ENCODE results near the gene SLC6A9. TPM values are rescaled to one million over a fixed set of nuclear protein-coding genes. Genes with fewer than 3 reads are reported as not detected.

Gene SLC6A9
- total RNA-seq, 1 experiment from 2014 or later, result 30.1 TPM

- H3K23ac ChIP-seq (ENCODE audit: insufficient read length, low read depth, low read length), result no peak overlapping the region
- Mint-ChIP-seq H3K4me3 (peak overlapping the region; percentile 98 to 100), H3K27ac (no peak overlapping the region), H3K27me3 (ENCODE audit: low read depth) (peaks cover 1% of the 10 kb centered on the region), H3K4me1 (peaks cover 21 to 23% of the 10 kb centered on the region in 2 experiments), H3K36me3 (ENCODE audit: insufficient read depth in 1 of 3, low read depth in 3 of 3) (peaks cover 10 to 31% (median 14%) of the 10 kb centered on the region in 3 experiments; a peak in 6 of 7 replicates), H3K9me3 (no peaks in the 10 kb centered on the region)
- H4K20me1 ChIP-seq (ENCODE audit: control insufficient read depth, insufficient read depth, insufficient read length), result no peaks in the 10 kb centered on the region
- H2BK20ac ChIP-seq (ENCODE audit: low read depth, low read length, poor library complexity, severe bottlenecking), result no peak overlapping the region
- TF ChIP-seq, protein P1, sequence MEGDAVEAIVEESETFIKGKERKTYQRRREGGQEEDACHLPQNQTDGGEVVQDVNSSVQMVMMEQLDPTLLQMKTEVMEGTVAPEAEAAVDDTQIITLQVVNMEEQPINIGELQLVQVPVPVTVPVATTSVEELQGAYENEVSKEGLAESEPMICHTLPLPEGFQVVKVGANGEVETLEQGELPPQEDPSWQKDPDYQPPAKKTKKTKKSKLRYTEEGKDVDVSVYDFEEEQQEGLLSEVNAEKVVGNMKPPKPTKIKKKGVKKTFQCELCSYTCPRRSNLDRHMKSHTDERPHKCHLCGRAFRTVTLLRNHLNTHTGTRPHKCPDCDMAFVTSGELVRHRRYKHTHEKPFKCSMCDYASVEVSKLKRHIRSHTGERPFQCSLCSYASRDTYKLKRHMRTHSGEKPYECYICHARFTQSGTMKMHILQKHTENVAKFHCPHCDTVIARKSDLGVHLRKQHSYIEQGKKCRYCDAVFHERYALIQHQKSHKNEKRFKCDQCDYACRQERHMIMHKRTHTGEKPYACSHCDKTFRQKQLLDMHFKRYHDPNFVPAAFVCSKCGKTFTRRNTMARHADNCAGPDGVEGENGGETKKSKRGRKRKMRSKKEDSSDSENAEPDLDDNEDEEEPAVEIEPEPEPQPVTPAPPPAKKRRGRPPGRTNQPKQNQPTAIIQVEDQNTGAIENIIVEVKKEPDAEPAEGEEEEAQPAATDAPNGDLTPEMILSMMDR (conservative IDR thresholded peaks at IDR 0.05), result no peak
- peaks cover 18% of the 10 kb centered on the region for H3K23me2 ChIP-seq (ENCODE audit: insufficient read length, low read depth, low read length, poor library complexity, severe bottlenecking)
- no peaks in the 10 kb centered on the region for H3K9me3 ChIP-seq (ENCODE audit: control insufficient read depth, low read depth, low read length)
- no peak for DNase-seq
- no peaks in the 10 kb centered on the region for H3K27me3 ChIP-seq (ENCODE audit: insufficient read depth, low read length)
- no peak overlapping the region for H2BK120ac ChIP-seq (ENCODE audit: low read depth, low read length, poor library complexity, severe bottlenecking)
- no peak overlapping the region for H4K5ac ChIP-seq (ENCODE audit: insufficient read length, low read depth, low read length)
- no peak overlapping the region for H2BK12ac ChIP-seq (ENCODE audit: insufficient read length, low read depth, low read length)
- no CpG with 5 or more reads among the region's 9 CpGs for WGBS (ENCODE audit: extremely low coverage, insufficient read length, low lambda C conversion rate)
- H2BK15ac ChIP-seq (ENCODE audit: low read depth, low read length), result no peak overlapping the region
- no peak overlapping the region for H2AK5ac ChIP-seq (ENCODE audit: insufficient read length, low read length)
- H3K4ac ChIP-seq (ENCODE audit: low read depth, low read length), result no peak overlapping the region
- H3K56ac ChIP-seq (ENCODE audit: insufficient read length, low read depth, low read length), result no peak overlapping the region
- H3K4me1 ChIP-seq (ENCODE audit: insufficient read depth, low read length), result peaks cover 3% of the 10 kb centered on the region; the same call in 1 of the 2 replicates
- no peak overlapping the region for H2AFZ ChIP-seq (ENCODE audit: low read length)
- no peak overlapping the region for H4K8ac ChIP-seq (replicated peaks; ENCODE audit: insufficient read length, low read depth, low read length)
- no peak overlapping the region for H3K27ac ChIP-seq (ENCODE audit: insufficient read length, low read depth, low read length)
- peaks cover 2% of the 10 kb centered on the region; the same call in 1 of the 2 replicates for H3K79me2 ChIP-seq (ENCODE audit: insufficient read depth, low read length)
- no peak overlapping the region for H3K18ac ChIP-seq (ENCODE audit: insufficient read length, low read depth, low read length)
- H3K4me2 ChIP-seq (ENCODE audit: insufficient read depth, insufficient read length, low read length), result peak overlapping the region; percentile 81
- H2BK5ac ChIP-seq (ENCODE audit: insufficient read length, low read length), result no peak overlapping the region
- H3T11ph ChIP-seq (ENCODE audit: low read length), result no peak overlapping the region
- H3K79me1 ChIP-seq (ENCODE audit: insufficient read depth, low read depth, low read length, poor library complexity, severe bottlenecking), result peaks cover 8% of the 10 kb centered on the region
- H3K14ac ChIP-seq (ENCODE audit: insufficient read depth, low read length), result no peak overlapping the region
- H4K91ac ChIP-seq (ENCODE audit: insufficient read length, low read depth, low read length), result no peak overlapping the region
- H3K9ac ChIP-seq (ENCODE audit: extremely low read depth, insufficient read length, low read length), result no peak overlapping the region
Measured at GRCh38 chr1:43970911-43971310, 60.4 kb downstream of the SLC6A9 start.

Data from H9 (cell line).